Prostate gland (tissue), 2 donors: Measurements from ENCODE around the gene LRRC26.

Experiments
- POLR2A ChIP-seq: fragments of 450-650 bp; IDR thresholded peaks from one replicate; pipeline ENCODE4 v1.6.1; 2016; ENCODE audit warnings: antibody characterized with exemption, mild to moderate bottlenecking
- POLR2AphosphoS5 ChIP-seq: sonication (generic); formaldehyde crosslinking; IDR thresholded peaks from one replicate; pipeline ENCODE4 v1.6.1; 2017; ENCODE audit warnings: antibody characterized with exemption
- TF ChIP-seq, protein P1 (sequence below), 4 experiments: fragments of 200-600 bp in 2 of 4; fragments of 450-650 bp in 2 of 4; sonication (generic) in 2 of 4; IDR thresholded peaks; 1 replicate in 3 of 4; 2 replicates in 1 of 4; pipeline ENCODE4 v1.5.1; 2016 to 2019; ENCODE audit warnings: antibody characterized with exemption in 4 of 4, mild to moderate bottlenecking in 2 of 4, moderate library complexity in 2 of 4

DNA sequence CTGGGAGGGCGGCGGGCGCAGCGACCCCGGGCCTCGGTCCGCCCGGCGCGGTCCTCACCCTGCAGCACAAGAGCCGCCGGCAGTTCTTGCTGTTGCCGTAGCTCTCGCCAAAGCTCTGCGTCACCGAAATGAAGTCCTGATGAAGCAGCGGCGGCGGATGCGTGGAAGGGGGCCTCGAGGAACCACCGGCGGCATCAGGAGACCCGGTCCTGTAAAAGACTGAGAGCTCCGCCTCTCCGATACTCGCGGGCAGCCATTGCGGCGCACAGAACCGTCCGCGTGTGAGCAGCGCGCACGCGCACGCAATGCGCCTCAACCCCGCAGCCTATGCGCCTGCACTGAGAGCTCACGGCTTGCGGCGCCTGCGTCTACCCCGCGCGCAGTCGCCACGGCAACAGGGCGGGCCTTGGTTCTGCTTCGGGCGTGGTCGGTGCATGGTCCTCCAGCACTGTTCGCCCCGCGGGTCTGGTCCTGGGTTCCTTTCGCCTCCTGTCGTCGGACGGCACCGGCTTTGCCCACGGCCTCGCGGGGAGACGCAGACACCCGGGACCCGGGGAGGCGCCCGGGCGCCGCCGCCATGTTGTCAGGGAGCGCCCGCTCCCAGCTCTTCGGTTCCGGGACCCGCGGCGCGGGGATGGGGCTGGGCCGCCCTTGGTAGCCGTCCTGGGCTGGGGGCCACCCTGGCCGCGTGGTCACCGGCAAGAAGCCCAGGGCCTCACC is 40.2 kb downstream of the LRRC26 start:
- TF ChIP-seq, protein P1, sequence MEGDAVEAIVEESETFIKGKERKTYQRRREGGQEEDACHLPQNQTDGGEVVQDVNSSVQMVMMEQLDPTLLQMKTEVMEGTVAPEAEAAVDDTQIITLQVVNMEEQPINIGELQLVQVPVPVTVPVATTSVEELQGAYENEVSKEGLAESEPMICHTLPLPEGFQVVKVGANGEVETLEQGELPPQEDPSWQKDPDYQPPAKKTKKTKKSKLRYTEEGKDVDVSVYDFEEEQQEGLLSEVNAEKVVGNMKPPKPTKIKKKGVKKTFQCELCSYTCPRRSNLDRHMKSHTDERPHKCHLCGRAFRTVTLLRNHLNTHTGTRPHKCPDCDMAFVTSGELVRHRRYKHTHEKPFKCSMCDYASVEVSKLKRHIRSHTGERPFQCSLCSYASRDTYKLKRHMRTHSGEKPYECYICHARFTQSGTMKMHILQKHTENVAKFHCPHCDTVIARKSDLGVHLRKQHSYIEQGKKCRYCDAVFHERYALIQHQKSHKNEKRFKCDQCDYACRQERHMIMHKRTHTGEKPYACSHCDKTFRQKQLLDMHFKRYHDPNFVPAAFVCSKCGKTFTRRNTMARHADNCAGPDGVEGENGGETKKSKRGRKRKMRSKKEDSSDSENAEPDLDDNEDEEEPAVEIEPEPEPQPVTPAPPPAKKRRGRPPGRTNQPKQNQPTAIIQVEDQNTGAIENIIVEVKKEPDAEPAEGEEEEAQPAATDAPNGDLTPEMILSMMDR (IDR thresholded peaks at IDR 0.05) = peak in 1 of 4 experiments; percentile 22
- TF ChIP-seq POLR2A = peak; percentile 38
- peak; percentile 91 for TF ChIP-seq POLR2AphosphoS5
